Measurements from ENCODE around the gene SPATA1. TPM values are rescaled to one million over a fixed set of nuclear protein-coding genes. Genes with fewer than 3 reads are reported as not detected.

Gene SPATA1
- total RNA-seq, 4 donors from 2014 or later, result 0.14 to 1.6 TPM; not detected in 2

DNA sequence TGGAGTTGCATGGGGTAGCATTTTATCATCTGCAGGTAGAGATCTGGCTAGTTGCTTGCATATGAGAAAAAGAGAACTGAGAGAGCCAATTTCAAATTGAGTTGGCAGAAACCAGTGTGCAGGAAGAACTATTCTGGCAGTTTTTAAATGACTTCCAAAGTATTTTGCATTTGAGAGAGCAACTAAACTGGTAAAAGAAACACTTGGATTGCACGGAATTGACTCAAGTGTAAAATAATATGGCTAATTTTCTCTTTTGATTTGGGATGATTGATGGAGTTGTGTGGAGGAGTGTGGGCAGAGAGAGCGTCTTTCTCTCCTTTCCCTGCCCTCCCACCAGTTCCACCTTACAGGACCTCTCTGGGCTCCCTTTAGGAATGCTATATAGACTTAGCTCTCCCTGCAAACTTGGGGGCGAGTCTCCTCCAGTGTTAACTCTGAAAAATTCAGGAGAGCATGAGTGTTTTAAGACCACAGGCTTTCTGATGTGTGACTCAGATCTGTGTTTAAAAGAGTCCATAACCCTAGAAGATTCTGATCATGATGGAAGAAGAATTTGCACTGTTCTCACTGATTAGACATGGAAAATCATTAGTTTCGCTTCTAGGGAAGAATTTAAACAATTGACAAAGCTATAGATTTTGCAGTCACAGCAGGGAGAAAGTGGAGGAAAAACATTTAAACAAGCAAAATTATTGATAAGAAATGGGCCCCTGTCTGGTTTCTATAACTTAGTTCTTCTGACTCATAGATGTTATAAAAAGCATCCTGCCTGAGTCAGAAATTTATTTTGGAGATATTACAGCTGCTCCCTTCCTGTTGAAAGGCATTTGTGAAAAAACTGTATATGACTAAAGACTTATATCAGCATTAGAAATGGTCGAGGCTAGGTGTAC lies 92.9 kb downstream of the SPATA1 start:
- intact Hi-C loops (cut with DNase I; ENCODE audit: low total_unique reads), result no loop called here
- TF ChIP-seq, protein P1, sequence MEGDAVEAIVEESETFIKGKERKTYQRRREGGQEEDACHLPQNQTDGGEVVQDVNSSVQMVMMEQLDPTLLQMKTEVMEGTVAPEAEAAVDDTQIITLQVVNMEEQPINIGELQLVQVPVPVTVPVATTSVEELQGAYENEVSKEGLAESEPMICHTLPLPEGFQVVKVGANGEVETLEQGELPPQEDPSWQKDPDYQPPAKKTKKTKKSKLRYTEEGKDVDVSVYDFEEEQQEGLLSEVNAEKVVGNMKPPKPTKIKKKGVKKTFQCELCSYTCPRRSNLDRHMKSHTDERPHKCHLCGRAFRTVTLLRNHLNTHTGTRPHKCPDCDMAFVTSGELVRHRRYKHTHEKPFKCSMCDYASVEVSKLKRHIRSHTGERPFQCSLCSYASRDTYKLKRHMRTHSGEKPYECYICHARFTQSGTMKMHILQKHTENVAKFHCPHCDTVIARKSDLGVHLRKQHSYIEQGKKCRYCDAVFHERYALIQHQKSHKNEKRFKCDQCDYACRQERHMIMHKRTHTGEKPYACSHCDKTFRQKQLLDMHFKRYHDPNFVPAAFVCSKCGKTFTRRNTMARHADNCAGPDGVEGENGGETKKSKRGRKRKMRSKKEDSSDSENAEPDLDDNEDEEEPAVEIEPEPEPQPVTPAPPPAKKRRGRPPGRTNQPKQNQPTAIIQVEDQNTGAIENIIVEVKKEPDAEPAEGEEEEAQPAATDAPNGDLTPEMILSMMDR (IDR thresholded peaks at IDR 0.05), result no peak
- TF ChIP-seq POLR2AphosphoS5 (IDR thresholded peaks at IDR 0.05) (no peak), EP300 (IDR thresholded peaks at IDR 0.05; ENCODE audit: low read depth) (no peak), POLR2A (IDR thresholded peaks at IDR 0.05) (no peak)
- no peaks in the 10 kb centered on the region for H3K27me3 ChIP-seq
- H3K27ac ChIP-seq, result peak overlapping the region in 3 of 4 donors; percentile 2 to 58 (median 17)
- H3K4me1 ChIP-seq, result peaks cover 0 to 9% (median 0%) of the 10 kb centered on the region in 4 donors
- no peaks in the 10 kb centered on the region for H3K9me3 ChIP-seq
- no peak overlapping the region for H3K4me3 ChIP-seq
- H3K36me3 ChIP-seq, result no peaks in the 10 kb centered on the region
- in situ Hi-C loops (cut with MboI; ENCODE audit: low pct_ligation_motif_present in 1 of 4, low pct_unique_long_range_greater_than_20kb in 1 of 4, low sequenced_read_pairs in 3 of 4), result no loop called here
- no peak for DNase-seq
- 47 to 79% methylated on average over 3 to 5 of the region's 5 CpGs for WGBS, 2 donors (ENCODE audit: low coverage in 1 of 2)

DNA sequence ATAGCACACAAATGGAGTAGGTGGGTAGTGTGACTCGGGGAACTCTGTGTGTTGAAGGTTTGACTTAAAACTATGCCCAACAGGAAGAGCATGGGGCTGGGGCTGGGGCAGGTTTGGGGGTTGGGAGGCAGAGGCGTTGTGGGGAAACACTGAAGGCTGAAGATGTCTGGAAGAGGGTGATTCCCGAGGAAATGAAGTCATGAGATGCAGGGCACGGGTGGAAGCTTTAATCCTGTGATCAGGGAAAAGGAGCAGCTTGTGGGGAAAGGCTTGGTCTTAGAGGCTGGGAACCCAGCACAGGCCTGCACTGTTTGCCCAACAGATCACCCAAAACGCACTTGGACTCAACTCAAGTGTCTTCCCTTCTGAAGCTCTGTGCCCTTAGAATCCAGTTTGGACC lies 94.6 kb downstream of the SPATA1 start:
- WGBS, 2 donors (ENCODE audit: low coverage in 1 of 2), result 75 to 87% methylated on average over 5 of the region's 5 CpGs
- intact Hi-C loops (cut with DNase I; ENCODE audit: low total_unique reads) (loop anchor here (10.0 kb wide), 1 partner anchor 96 kb away; the partner anchor contains the start of genes GNG5 and SPATA1), in situ Hi-C loops (cut with MboI; ENCODE audit: low pct_ligation_motif_present in 1 of 4, low pct_unique_long_range_greater_than_20kb in 1 of 4, low sequenced_read_pairs in 3 of 4) (loop anchor here in 3 of 4 donors (25.0 kb wide), 2 partner anchors 163 to 463 kb away; partner anchors contain the start of gene PRKACB (in 2 of the 3))
- Histone ChIP-seq H3K9me3 (peaks cover 6 to 11% of the 10 kb centered on the region in 2 donors), H3K27me3 (no peaks in the 10 kb centered on the region), H3K27ac (no peak overlapping the region), H3K4me1 (peaks cover 0 to 11% (median 2%) of the 10 kb centered on the region in 4 donors), H3K4me3 (no peak overlapping the region), H3K36me3 (no peaks in the 10 kb centered on the region)
- TF ChIP-seq POLR2A (IDR thresholded peaks at IDR 0.05) (no peak), POLR2AphosphoS5 (IDR thresholded peaks at IDR 0.05) (no peak), EP300 (IDR thresholded peaks at IDR 0.05; ENCODE audit: low read depth) (no peak)
- TF ChIP-seq, protein P1 (IDR thresholded peaks at IDR 0.05), result no peak
- DNase-seq, result no peak

DNA sequence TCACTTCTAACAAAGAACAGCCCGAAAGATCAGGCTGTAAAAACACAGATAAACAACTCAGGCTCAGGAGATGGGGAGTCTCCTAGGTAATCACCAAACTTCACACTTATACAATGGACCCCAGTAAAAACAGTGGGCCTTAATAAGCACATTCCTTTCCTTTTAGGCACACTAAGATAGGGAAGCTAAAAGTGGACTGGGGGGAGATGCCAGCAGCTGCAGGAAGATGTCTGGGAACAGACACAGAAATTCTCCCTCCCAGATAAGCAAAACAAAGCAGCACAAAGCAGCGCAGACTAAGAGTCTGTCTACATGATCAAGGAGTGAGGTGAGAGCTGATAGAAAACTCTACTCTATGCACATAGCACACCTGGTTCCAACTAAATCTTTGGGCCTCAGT lies 97.0 kb downstream of the SPATA1 start:
- H3K4me1 ChIP-seq, result peaks cover 0 to 11% (median 2%) of the 10 kb centered on the region in 4 donors
- in situ Hi-C loops (cut with MboI; ENCODE audit: low pct_ligation_motif_present in 1 of 4, low pct_unique_long_range_greater_than_20kb in 1 of 4, low sequenced_read_pairs in 3 of 4) (loop anchor here in 3 of 4 donors (25.0 kb wide), 2 partner anchors 166 to 466 kb away; partner anchors contain the start of gene PRKACB (in 2 of the 3)), intact Hi-C loops (cut with DNase I; ENCODE audit: low total_unique reads) (loop anchor here (10.0 kb wide), 1 partner anchor 98 kb away; the partner anchor contains the start of genes GNG5 and SPATA1)
- peaks cover 6 to 14% of the 10 kb centered on the region in 2 donors for H3K9me3 ChIP-seq
- TF ChIP-seq POLR2A (IDR thresholded peaks at IDR 0.05) (no peak), POLR2AphosphoS5 (IDR thresholded peaks at IDR 0.05) (no peak), EP300 (IDR thresholded peaks at IDR 0.05; ENCODE audit: low read depth) (no peak)
- TF ChIP-seq, protein P1 (IDR thresholded peaks at IDR 0.05), result no peak
- peak overlapping the region; percentile 55 to 79 (median 70) for H3K27ac ChIP-seq
- DNase-seq, result no peak
- no peaks in the 10 kb centered on the region for H3K36me3 ChIP-seq
- 56 to 65% methylated on average over 2 of the region's 2 CpGs for WGBS, 2 donors (ENCODE audit: low coverage in 1 of 2)
- H3K27me3 ChIP-seq, result no peaks in the 10 kb centered on the region
- peak overlapping the region in 1 of 4 donors; percentile 26 for H3K4me3 ChIP-seq
